HG02852 (cell line): ENCODE data around the gene DOCK4.

ENCODE experiments used
- ATAC-seq: cut with Tn5 transposase; IDR thresholded peaks from one replicate; pipeline ENCODE4 v1.9.1; 2021; ENCODE audit warnings: mild to moderate bottlenecking, moderate library complexity; ENCODE audit not compliant: unreplicated experiment

Gene DOCK4

DNA sequence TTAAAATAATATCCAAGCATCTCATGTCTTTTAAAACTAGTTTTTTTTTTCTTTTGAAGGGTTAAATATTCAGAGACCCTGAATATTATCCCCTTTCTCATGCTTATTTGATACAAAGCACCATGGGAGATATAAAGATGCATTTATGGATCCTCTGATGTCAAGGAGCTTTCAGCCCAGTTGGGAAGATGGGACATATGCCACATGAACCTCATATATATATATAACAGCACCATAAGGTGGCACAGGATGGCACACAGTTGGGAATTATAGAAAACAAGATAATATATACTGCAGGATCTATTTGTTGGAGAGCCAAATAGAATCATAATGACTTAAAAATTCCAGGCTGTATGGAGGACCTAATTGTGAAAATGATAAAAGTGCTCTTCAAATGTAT lies 458.5 kb downstream of the DOCK4 start:
- ATAC-seq = no peak

DNA sequence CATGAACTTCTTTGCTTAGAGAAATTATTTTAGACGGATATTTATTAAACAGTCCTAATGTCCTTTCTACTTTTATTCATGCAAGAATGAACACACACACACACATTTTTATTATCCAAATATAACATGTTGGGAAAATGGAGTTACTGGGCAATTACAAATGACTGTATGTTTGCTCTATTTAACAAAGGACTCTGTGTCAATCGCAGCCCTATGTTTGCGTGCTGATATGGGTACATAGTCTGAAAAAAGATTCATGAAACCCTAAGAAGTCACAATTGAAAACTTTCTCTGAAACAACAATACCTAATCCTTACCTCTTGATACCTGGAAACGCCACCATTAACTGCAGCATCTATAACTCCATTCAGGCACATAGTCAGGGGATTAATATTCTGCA lies 459.2 kb downstream of the DOCK4 start:
- no peak for ATAC-seq

DNA sequence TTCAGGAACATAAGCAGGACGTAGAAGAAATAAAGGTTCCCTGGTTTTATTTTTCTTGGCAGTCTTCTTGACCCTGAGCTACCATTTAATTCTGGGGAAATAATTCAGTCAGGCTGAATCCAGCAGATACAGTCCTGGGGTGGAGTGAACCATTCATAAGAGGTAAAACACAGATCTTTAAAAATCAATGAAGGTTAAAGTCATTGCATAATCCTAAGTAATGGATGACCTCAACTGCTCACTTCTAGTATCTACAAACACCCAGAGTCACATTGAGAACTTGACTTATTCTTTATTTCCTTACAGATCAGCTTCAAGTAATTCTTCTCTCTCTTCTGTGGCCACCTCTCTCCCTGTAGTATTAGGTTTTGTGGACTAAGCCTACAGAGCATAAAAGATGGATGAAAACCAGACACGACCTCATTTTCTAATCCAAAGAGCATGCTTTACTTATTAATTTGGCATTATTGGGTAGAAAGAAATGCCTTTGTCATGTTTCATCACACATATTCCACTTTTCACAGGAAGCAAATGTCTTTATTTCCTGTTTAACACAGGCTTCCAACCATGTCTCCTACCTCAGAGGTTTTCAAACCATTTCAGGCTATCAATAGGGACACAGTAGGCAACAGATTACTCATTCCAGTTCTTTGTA lies 461.6 kb downstream of the DOCK4 start:
- no peak for ATAC-seq

DNA sequence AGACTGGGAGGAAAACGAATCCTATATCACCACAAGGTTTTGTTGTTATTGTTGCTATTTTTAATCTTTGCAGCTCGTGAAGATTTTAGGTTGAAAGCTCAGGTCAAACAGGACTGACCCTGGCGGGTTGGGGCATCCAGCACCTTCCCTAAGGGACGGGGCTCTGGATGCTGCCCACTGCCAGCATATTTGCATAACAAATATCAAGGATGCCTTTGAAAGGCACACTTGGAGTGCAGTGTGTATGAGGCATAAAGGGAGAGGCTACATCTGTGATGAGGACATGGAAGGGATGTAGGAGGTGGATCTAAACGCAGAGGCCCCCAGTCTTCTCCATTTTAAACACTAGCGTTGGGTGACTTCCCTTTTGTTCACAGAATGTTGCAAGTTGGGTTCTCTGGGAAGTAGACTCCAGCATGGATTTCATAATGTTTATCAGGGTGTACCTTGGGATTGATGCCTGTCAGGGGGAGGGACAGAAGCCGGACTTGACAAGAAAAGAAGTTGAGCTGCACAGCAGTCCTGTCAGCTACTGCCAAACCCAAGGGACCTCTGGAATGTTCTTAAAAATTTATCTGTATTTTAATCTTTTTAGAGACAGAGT lies 462.9 kb downstream of the DOCK4 start:
- ATAC-seq = no peak

GRCh38 chr7:111741811-111742240 lies 464.4 kb downstream of the DOCK4 start:
- ATAC-seq = peak; percentile 91

DNA sequence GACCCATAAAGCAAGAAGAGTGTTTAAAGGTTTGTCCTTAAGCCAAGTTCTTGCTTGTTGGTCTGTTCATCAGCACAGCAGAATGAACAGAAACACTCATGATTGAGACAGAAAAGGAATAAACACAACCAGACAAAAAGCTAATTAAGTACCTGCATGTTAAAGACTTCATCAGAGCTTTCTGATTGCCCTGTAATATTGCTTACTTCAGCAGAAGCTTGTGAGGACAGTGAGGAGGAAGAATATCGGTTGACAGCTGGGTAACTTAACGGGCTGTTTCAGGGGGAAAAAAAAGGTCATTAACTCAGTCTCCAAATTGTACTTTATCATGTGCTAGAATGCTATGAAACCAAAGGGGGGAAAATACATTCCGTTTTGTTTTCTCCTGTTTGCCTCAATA lies 465.3 kb downstream of the DOCK4 start:
- no peak for ATAC-seq

DNA sequence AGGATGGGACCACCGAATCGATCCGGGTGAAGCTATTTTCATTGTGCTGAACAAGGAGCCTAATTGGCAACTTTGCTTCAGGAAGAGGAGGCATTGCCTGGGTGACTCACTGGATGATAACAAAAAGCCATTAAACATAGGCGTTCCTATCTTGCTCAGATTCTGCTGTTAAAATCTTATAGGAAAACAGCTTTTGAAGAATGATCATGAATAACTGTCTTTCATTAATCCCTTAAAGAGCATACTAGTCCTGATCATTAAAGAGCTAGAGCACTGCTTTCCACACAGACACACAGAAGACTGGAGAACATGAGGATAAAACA lies 469.7 kb downstream of the DOCK4 start:
- no peak for ATAC-seq

DNA sequence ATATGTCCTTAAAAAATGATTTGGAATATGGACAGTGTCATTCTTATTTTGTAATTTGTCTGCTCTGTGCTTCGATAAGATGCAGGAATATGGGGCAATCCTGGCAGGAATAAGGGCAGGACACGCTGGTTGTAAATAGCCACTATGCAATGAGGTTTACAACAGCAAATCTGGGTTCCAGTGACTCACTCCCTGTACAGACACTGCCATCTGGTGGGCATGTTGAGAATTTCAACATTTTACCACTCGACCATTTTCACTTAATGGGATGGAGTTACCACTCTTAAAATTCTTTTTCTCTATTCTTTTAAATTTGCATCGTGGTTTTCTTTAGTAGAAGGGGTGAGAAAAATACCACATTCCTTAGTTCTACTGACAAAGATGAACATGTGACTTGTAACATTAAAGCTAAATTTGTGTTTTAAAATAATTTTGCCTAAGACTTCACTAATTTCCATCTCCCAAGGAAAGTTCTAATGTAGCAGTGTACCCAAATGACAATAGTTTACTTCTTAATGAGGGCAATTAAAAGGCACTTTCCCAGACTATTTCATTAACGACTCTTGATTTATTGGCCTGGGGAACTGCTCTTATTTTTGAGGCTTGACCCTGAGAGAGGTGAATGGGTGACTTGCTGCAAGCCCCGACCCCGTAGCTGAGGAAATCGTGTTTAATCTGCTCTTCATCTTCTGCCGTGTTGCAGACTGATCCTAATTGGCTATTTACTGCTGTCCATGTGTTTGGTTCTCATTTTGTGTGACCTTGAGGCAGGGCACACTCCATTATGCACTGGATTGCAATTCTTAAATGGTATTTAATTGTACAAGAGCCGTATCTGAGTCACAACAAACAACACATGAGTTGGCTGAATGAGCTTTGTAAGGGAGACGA lies 470.3 kb downstream of the DOCK4 start:
- peak; percentile 64 for ATAC-seq

GRCh38 chr7:111734954-111735660 lies 471.1 kb downstream of the DOCK4 start:
- ATAC-seq = no peak

DNA sequence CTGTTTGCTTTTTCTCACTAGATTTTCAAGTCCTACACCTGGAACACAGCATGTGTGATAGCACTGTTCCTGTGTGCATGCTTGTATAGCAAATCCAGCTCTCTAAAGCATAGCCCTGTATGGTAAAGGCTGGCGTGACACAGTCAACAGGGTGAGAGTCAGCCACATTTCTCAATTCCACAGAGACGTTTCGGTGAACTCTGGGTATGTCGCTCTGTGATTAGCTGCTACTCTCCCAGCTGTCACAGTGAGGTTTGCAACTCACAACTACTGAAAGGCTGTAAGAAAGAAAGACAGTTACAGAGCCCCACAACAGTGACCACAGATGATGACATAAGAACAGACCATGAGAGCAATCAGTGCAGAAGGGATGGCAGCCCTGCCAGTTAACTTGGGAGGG lies 473.3 kb downstream of the DOCK4 start:
- peak; percentile 45 for ATAC-seq

DNA sequence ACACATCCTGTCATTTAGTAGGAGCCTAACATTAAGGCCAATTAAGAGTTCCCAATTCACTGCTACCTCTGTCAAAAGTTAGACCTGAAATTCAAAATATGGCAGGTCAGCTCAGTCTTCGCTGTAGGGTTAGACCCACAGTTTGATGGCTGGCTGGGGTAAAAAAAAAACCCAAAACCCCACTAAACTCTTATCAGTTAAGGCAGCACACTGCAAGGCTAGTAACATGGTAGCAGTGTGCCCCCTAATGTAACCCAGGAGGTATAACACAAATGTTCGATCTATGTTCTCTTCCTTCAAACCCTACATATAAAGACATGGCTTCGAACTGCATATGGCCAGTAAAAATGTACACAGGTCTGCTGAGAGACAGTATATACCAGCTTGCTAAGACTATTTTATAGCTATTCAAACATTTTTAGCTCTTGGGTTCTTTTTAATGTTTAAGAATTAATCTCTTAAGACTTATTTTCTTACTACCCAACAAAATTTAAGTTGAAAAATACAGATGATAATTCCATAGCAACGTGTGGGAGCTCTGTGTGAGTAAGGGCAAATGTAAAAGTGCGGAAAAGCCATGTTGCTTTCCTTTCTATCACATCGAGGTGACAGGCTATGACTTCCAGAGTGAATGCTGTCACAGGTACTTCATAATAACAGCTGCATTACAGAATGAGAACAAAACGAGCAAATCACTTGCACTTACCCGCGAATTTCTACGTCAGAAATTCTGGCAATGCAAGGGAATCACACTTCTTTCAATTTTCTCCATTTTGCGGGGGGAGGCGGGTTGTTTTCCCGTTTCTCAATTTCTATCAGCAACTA lies 475.5 kb downstream of the DOCK4 start:
- ATAC-seq = peak; percentile 54

- ATAC-seq = no peak
Observed at GRCh38 chr7:111730057-111730456, 476.1 kb downstream of the DOCK4 start.

DNA sequence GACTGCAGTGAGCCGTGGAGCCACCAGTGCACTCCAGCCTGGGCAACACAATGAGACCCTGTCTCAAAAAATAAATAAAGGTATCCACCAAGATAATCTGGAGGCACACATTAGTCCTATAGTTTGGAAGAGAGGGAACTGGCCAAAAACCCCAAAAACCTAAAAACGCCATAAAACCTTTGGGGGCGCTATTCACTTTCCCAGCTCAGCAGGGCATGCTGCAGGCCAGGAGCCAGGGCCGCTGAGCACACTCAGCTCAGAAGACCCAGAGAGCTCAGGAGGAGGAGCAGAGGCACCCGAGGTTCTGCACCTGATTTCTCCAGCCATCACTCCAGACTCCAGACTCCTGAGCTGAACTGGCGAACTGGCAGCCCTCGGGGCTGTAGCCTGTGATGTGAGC lies 476.7 kb downstream of the DOCK4 start:
- no peak for ATAC-seq

GRCh38 chr7:111728635-111728995 lies 477.6 kb downstream of the DOCK4 start:
- ATAC-seq = no peak

DNA sequence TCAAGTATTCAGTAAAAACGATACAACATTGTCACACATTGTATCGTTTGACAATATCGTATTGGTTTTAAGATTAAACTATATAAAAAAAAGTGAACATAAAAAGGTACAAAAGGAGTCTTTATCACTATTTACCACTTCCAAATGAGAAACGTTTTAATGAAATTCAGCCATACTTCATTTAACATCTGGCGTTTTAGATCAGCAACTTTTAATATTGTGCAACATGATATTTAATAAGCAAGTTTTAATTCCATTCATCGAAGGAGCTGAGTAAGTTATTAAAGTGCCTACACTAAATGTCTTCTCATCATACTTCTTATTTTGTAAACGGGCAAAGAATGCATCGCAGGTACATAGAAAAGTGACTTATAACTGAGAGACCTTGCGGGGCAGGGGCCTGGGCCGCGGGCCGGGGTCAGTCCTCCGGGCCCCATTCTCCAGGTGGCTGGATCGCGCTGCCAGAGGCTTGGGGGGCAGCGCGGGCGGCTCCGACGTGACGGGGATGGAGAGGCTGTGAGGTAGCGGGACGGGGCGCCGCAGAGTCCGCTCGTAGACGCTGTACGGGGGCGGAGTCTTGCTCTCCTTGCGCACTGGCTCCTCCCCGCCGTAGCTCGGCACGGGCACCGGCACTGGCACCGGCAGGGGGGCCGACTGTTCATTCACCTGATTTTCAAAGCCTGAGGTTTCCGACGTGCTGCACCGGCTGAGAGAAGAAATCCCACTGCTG lies 478.1 kb downstream of the DOCK4 start:
- ATAC-seq = no peak

- no peak for ATAC-seq
Observed at GRCh38 chr7:111718886-111719285, 487.3 kb downstream of the DOCK4 start.

GRCh38 chr7:111711426-111712065 lies 494.7 kb downstream of the DOCK4 start:
- no peak for ATAC-seq

GRCh38 chr7:111710839-111711380 lies 495.3 kb downstream of the DOCK4 start:
- ATAC-seq = no peak

GRCh38 chr7:111708072-111708471 lies 498.1 kb downstream of the DOCK4 start:
- ATAC-seq = no peak
